Measurements from ENCODE around the gene CALB2.

- TF ChIP-seq EZH2 (IDR thresholded peaks at IDR 0.05; ENCODE audit: borderline replicate concordance, insufficient read depth, low read depth, low read length, poor library complexity, severe bottlenecking) (no peak), CTCF (IDR thresholded peaks at IDR 0.05) (no peak)
Measured at GRCh38 chr16:71354156-71354555, 4.4 kb upstream of the CALB2 start.
